HG03439 (cell line): ENCODE results near the gene SNX5.
"Not testable (repeated sequence)": the region's sequence is repeated elsewhere in the genome, so short reads cannot be mapped to it uniquely, and the experiment has no call there.

Experiments used
- ATAC-seq: cut with Tn5 transposase; IDR thresholded peaks from one replicate; pipeline ENCODE4 v1.9.1; 2021; ENCODE audit warnings: mild to moderate bottlenecking, moderate library complexity; ENCODE audit not compliant: unreplicated experiment

SNX5 gene

GRCh38 chr20:17960927-17961586 is 7.5 kb downstream of the SNX5 start:
- no peak for ATAC-seq

- not testable (repeated sequence) for ATAC-seq
Measured at GRCh38 chr20:17960400-17960885, 8.2 kb downstream of the SNX5 start.

- ATAC-seq = no peak
Measured at GRCh38 chr20:17959257-17959627, 9.4 kb downstream of the SNX5 start.

GRCh38 chr20:17958373-17959256 is 10.0 kb downstream of the SNX5 start:
- no peak for ATAC-seq

GRCh38 chr20:17957505-17958363 is 10.9 kb downstream of the SNX5 start:
- no peak for ATAC-seq

GRCh38 chr20:17956099-17956685 is 12.4 kb downstream of the SNX5 start:
- ATAC-seq = no peak

GRCh38 chr20:17955302-17955701 is 13.3 kb downstream of the SNX5 start:
- no peak for ATAC-seq

- ATAC-seq = no peak
Measured at GRCh38 chr20:17953935-17954334, 14.7 kb downstream of the SNX5 start.

- ATAC-seq = no peak
Measured at GRCh38 chr20:17952692-17953684, 15.6 kb downstream of the SNX5 start.

- no peak for ATAC-seq
Measured at GRCh38 chr20:17951323-17951722, 17.3 kb downstream of the SNX5 start.

- no peak for ATAC-seq
Measured at GRCh38 chr20:17950670-17951069, 17.9 kb downstream of the SNX5 start.

- ATAC-seq = no peak
Measured at GRCh38 chr20:17949899-17950298, 18.7 kb downstream of the SNX5 start.

GRCh38 chr20:17948442-17948841 is 20.2 kb downstream of the SNX5 start:
- no peak for ATAC-seq

- ATAC-seq = no peak
Measured at GRCh38 chr20:17947474-17947815, 21.1 kb downstream of the SNX5 start.

GRCh38 chr20:17946572-17947473 is 21.8 kb downstream of the SNX5 start:
- no peak for ATAC-seq

GRCh38 chr20:17946040-17946439 is 22.6 kb downstream of the SNX5 start:
- no peak for ATAC-seq

GRCh38 chr20:17944854-17945474 is 23.6 kb downstream of the SNX5 start:
- no peak for ATAC-seq

- peak; percentile 61 for ATAC-seq
Measured at GRCh38 chr20:17943343-17943742, 25.3 kb downstream of the SNX5 start.
